A673 (cell line): ENCODE data around the gene ZNG1E.
"Not testable (repeated sequence)": the region's sequence is repeated elsewhere in the genome, so short reads cannot be mapped to it uniquely, and the experiment has no call there.

Source experiments
- CTCF ChIP-seq: fragments of 300-800, 200-600 bp; sonication (generic); conservative IDR thresholded peaks from 2 replicates; pipeline ENCODE4 v1.5.1; 2017; ENCODE audit warnings: low read depth, mild to moderate bottlenecking, antibody characterized with exemption, low read length, moderate library complexity, mixed read lengths
- EZH2 ChIP-seq: fragments of 200-600 bp; sonication (generic); IDR thresholded peaks from 2 replicates; pipeline ENCODE4 v1.6.1; 2017; ENCODE audit warnings: borderline replicate concordance, low read depth, mild to moderate bottlenecking, mixed read lengths, antibody characterized with exemption, low read length; ENCODE audit not compliant: poor library complexity, severe bottlenecking

- not testable (repeated sequence) for TF ChIP-seq CTCF, EZH2
Observed at GRCh38 chr9:65675589-65676021, at the start of gene ZNG1E.
